Esophagus muscularis mucosa (tissue), 2 donors: ENCODE data around the gene PLA2G6.

Experiments
- EP300 ChIP-seq: sonication (generic); formaldehyde crosslinking; IDR thresholded peaks from one replicate; pipeline ENCODE4 v1.6.1; 2017; ENCODE audit warnings: antibody characterized with exemption
- POLR2A ChIP-seq: fragments of 450-650 bp; IDR thresholded peaks from one replicate; pipeline ENCODE4 v1.6.1; 2017; ENCODE audit warnings: antibody characterized with exemption, moderate library complexity, mild to moderate bottlenecking, low read depth

GRCh38 chr22:38129021-38129420 lies 52.6 kb downstream of the PLA2G6 start:
- TF ChIP-seq EP300, result no peak
- TF ChIP-seq POLR2A, result no peak
